Activated naive CD4-positive, alpha-beta T cell treated with anti-CD3 and anti-CD28 coated beads, Interleukin-2, amount 50 U/mL, for 24 hours (primary cell): ENCODE measurements around the gene PLEKHD1.

ENCODE experiments used
- H3K27ac Mint-ChIP-seq: one replicate; pipeline ENCODE4 v1.8.0; 2021; ENCODE audit warnings: mild to moderate bottlenecking, mixed read lengths
- H3K27me3 Mint-ChIP-seq: one replicate; pipeline ENCODE4 v1.8.0; 2021; ENCODE audit warnings: mixed read lengths
- H3K36me3 Mint-ChIP-seq: one replicate; pipeline ENCODE4 v1.8.0; 2021; ENCODE audit warnings: mixed read lengths
- H3K4me1 Mint-ChIP-seq: one replicate; pipeline ENCODE4 v1.8.0; 2021; ENCODE audit warnings: mixed read lengths
- H3K4me3 Mint-ChIP-seq: one replicate; pipeline ENCODE4 v1.8.0; 2021; ENCODE audit warnings: mild to moderate bottlenecking, mixed read lengths
- H3K9me3 Mint-ChIP-seq: one replicate; pipeline ENCODE4 v1.8.0; 2021; ENCODE audit warnings: mixed read lengths

PLEKHD1 gene

DNA sequence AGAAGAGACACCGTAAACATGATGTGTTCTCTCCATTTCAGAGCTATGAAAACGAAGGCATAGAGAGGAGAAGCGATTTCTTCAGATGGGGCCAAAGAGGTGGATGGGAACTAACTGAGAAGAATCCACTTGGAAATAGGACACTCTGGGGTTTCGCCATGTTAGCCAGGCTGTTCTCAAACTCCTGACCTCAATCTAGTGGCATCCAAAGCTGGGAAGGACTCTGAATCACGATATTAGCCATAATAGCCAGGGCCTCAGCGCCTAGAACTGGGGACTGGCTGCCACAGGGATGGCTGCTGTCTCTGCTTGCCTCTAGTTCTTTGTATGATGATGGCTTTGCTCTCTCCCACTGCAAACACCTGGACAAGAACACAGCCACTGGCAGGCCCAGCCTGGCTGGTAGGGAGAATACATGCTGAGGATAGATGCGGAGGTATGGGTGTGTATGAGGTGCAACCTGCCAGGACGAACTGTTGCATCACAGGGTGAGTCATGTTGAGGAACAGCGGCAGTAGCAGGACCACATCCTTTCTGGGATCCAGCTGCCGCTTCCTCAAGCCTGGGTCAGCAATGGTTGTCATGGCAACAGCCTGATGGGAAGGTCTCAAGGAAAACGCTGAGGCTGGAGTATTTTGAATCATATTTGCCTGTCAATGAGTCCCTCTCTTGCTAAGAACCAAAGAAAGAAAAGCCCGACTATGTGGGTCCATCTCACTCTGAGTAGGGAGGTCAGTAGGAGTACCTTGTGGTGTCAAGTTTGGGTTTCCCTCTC is 59.0 kb downstream of the PLEKHD1 start:
- no peaks in the 10 kb centered on the region for H3K9me3 Mint-ChIP-seq
- H3K4me1 Mint-ChIP-seq: no peaks in the 10 kb centered on the region
- no peaks in the 10 kb centered on the region for H3K36me3 Mint-ChIP-seq
- no peak overlapping the region for H3K4me3 Mint-ChIP-seq
- peaks cover 29% of the 10 kb centered on the region for H3K27me3 Mint-ChIP-seq
- no peak overlapping the region for H3K27ac Mint-ChIP-seq

- no peaks in the 10 kb centered on the region for H3K36me3 Mint-ChIP-seq
- H3K27me3 Mint-ChIP-seq: peaks cover 37% of the 10 kb centered on the region
- H3K27ac Mint-ChIP-seq: no peak overlapping the region
- no peaks in the 10 kb centered on the region for H3K4me1 Mint-ChIP-seq
- no peaks in the 10 kb centered on the region for H3K9me3 Mint-ChIP-seq
- no peak overlapping the region for H3K4me3 Mint-ChIP-seq
Measured at GRCh38 chr14:69547701-69548348, 63.3 kb downstream of the PLEKHD1 start.

DNA sequence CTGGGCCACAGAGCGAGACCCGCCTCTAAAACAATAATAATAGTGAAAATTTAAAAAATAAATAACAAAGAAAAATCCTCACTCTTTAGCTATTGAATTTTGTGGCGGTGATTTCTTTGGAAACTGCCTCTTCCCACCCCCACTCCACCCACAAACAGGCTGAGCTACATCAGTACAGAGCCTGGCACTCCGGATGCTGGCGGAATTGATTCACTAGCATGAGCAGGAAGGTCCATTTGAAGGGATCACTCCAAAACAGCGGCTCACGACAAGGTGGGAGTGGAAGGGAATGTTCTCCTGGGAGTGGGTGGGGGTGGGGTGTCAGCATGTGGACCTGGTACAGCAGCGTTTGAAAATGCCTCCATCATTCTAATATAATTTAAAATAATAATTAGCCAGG is 64.0 kb downstream of the PLEKHD1 start:
- no peak overlapping the region for H3K4me3 Mint-ChIP-seq
- peaks cover 37% of the 10 kb centered on the region for H3K27me3 Mint-ChIP-seq
- H3K27ac Mint-ChIP-seq: no peak overlapping the region
- no peaks in the 10 kb centered on the region for H3K4me1 Mint-ChIP-seq
- H3K36me3 Mint-ChIP-seq: no peaks in the 10 kb centered on the region
- H3K9me3 Mint-ChIP-seq: no peaks in the 10 kb centered on the region

GRCh38 chr14:69551511-69551910 is 67.0 kb downstream of the PLEKHD1 start:
- Mint-ChIP-seq H3K9me3 (no peaks in the 10 kb centered on the region), H3K4me3 (no peak overlapping the region), H3K36me3 (no peaks in the 10 kb centered on the region), H3K27me3 (peaks cover 26% of the 10 kb centered on the region), H3K27ac (no peak overlapping the region), H3K4me1 (no peaks in the 10 kb centered on the region)

GRCh38 chr14:69553252-69553651 is 68.7 kb downstream of the PLEKHD1 start:
- Mint-ChIP-seq H3K27ac (no peak overlapping the region), H3K27me3 (peaks cover 16% of the 10 kb centered on the region), H3K9me3 (no peaks in the 10 kb centered on the region), H3K4me3 (no peak overlapping the region), H3K4me1 (no peaks in the 10 kb centered on the region), H3K36me3 (no peaks in the 10 kb centered on the region)

DNA sequence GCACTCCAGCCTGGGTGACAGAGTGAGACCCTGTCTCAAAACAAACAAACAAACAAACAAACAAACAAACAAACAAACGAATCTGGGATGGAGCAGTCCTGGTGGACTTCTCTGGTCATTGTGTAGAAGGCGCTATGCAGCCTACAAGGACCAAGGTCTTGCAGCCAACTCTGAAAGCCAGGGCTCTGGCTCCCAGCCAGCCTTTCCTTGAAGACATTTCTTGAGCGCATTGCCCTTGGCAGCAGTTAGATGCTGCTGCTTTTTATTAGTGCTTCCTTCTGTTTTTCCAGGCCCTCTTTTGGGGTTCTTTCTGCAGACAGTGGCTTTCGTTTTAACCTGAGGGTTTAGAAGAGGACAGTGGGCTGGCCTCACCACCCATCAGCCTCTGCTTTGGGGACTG is 70.0 kb downstream of the PLEKHD1 start:
- H3K4me1 Mint-ChIP-seq: no peaks in the 10 kb centered on the region
- no peaks in the 10 kb centered on the region for H3K36me3 Mint-ChIP-seq
- H3K9me3 Mint-ChIP-seq: no peaks in the 10 kb centered on the region
- H3K27ac Mint-ChIP-seq: no peak overlapping the region
- peaks cover 16% of the 10 kb centered on the region for H3K27me3 Mint-ChIP-seq
- H3K4me3 Mint-ChIP-seq: no peak overlapping the region

- Mint-ChIP-seq H3K36me3 (no peaks in the 10 kb centered on the region), H3K27ac (no peak overlapping the region), H3K4me3 (no peak overlapping the region), H3K4me1 (no peaks in the 10 kb centered on the region), H3K9me3 (no peaks in the 10 kb centered on the region), H3K27me3 (peaks cover 14% of the 10 kb centered on the region)
Measured at GRCh38 chr14:69558774-69559173, 74.2 kb downstream of the PLEKHD1 start.

DNA sequence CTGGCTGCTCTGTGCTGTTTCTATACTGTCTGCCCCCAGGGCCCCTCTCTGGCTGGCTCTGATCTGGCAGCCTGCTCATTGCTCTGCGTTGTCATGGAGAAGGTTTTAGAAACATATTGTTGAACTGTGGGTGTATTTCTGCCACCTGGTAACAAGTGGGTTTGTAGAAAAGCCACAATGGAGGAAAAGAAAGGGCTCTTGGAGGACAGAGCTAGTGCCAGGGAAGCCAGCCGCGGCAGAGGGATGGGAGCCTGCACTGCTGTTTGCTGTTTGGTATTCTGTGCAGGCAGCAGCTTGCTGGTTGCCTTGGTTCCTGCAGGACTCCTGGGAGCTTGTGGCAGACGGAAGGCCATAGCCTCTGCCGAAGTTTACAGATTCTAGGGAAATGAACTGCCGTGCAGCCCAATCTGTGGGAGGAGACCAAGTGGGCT is 75.1 kb downstream of the PLEKHD1 start:
- Mint-ChIP-seq H3K9me3 (no peaks in the 10 kb centered on the region), H3K4me3 (no peak overlapping the region), H3K36me3 (no peaks in the 10 kb centered on the region), H3K27me3 (peaks cover 12% of the 10 kb centered on the region), H3K4me1 (no peaks in the 10 kb centered on the region), H3K27ac (no peak overlapping the region)

- Mint-ChIP-seq H3K4me3 (no peak overlapping the region), H3K9me3 (no peaks in the 10 kb centered on the region), H3K4me1 (no peaks in the 10 kb centered on the region), H3K27ac (no peak overlapping the region), H3K27me3 (peaks cover 16% of the 10 kb centered on the region), H3K36me3 (no peaks in the 10 kb centered on the region)
Measured at GRCh38 chr14:69560826-69561225, 76.3 kb downstream of the PLEKHD1 start.

DNA sequence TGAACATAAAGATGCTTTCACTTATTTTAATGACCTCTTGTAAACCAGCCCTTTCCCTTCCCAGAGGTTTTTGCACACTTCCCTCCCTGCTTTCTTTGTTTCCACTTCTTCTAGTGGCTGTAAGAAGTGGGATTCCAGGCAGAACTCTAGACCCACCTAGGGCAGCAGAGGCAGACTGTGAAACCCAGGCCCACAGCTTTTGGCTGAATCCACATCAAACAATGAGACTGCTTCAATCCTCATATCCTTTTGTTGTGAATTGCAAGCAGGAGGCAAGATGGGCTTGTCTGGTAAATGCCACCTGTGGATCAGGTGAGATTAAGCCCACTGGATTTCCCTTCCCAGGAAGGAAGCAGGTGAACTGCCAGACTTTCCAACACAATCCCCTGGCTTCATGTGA is 77.4 kb downstream of the PLEKHD1 start:
- no peaks in the 10 kb centered on the region for H3K9me3 Mint-ChIP-seq
- no peak overlapping the region for H3K27ac Mint-ChIP-seq
- no peak overlapping the region for H3K4me3 Mint-ChIP-seq
- H3K27me3 Mint-ChIP-seq: peaks cover 16% of the 10 kb centered on the region
- no peaks in the 10 kb centered on the region for H3K36me3 Mint-ChIP-seq
- H3K4me1 Mint-ChIP-seq: no peaks in the 10 kb centered on the region

GRCh38 chr14:69567563-69567962 is 83.0 kb downstream of the PLEKHD1 start:
- Mint-ChIP-seq H3K4me3 (no peak overlapping the region), H3K27me3 (peaks cover 36% of the 10 kb centered on the region), H3K4me1 (no peaks in the 10 kb centered on the region), H3K9me3 (no peaks in the 10 kb centered on the region), H3K27ac (no peak overlapping the region), H3K36me3 (no peaks in the 10 kb centered on the region)

DNA sequence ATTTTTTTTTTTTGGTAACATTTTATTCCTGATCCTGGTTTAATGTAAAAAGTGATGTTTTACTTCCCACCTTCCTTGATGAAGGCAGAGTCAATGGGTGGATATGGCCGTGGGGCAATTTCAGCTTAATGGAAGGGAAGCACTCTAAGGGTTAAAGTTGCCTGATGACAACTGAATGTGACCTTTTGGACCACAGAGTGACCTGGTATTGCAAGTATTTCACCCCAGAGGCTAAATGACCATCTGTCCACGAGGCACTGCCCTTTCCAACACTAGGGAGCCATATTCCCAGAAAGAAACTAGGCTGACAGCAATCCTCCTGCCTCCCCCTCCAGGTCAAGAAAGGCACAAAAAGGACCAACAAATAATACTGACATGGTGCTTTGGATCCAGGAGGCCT is 85.3 kb downstream of the PLEKHD1 start:
- Mint-ChIP-seq H3K9me3 (no peaks in the 10 kb centered on the region), H3K4me3 (no peak overlapping the region), H3K27ac (no peak overlapping the region), H3K27me3 (peaks cover 42% of the 10 kb centered on the region), H3K4me1 (peaks cover 10% of the 10 kb centered on the region), H3K36me3 (no peaks in the 10 kb centered on the region)

- Mint-ChIP-seq H3K27me3 (peaks cover 44% of the 10 kb centered on the region), H3K27ac (no peak overlapping the region), H3K36me3 (no peaks in the 10 kb centered on the region), H3K9me3 (no peaks in the 10 kb centered on the region), H3K4me1 (peaks cover 10% of the 10 kb centered on the region), H3K4me3 (peak overlapping the region; percentile 23)
Measured at GRCh38 chr14:69570836-69571330, 86.4 kb downstream of the PLEKHD1 start.

GRCh38 chr14:69571449-69572029 is 87.0 kb downstream of the PLEKHD1 start:
- H3K27ac Mint-ChIP-seq: no peak overlapping the region
- no peaks in the 10 kb centered on the region for H3K36me3 Mint-ChIP-seq
- H3K27me3 Mint-ChIP-seq: peaks cover 49% of the 10 kb centered on the region
- H3K9me3 Mint-ChIP-seq: no peaks in the 10 kb centered on the region
- H3K4me1 Mint-ChIP-seq: peaks cover 10% of the 10 kb centered on the region
- no peak overlapping the region for H3K4me3 Mint-ChIP-seq

DNA sequence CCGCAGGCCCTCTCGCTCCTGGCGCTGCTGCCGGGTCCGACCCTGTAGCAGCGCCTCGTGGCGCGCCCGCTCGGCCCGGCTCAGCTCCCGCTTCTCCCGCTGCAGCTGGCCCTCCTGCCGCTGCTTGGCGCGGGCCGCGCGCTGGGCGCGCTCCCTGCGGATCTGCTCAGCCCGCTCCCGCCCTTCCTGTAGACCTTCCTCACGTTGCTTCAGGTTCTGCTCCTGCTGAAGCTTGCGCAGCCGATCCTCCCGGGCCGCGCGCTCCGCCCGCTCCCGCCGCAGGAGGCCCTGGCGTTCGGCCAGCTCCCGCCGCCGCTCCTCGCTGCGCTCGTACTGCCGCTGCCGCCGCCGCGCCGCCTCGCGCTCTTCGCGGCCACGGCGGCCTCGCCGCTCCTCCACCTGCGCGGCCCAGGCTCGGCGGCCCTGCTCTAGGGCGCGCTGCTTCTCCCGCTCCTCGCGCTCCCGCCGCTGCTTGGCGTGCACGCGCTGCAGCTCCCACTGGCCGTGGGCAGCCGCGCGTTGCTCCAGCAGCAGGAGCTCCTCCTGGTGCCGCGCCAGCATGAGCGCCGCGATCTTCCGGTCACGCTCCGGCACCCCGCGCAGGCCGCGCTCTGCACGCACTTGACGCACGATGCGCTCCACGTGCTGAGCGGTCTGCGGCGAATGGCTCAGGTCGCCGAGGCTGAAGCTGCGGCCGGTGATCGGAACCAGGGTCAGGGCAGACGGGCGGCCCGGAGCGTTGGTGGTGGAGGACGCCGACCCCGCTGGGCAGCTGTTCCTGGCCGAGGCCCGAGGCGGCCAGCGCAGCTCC is 87.7 kb downstream of the PLEKHD1 start:
- H3K27me3 Mint-ChIP-seq: peaks cover 48% of the 10 kb centered on the region
- H3K9me3 Mint-ChIP-seq: no peaks in the 10 kb centered on the region
- peaks cover 10% of the 10 kb centered on the region for H3K4me1 Mint-ChIP-seq
- no peak overlapping the region for H3K27ac Mint-ChIP-seq
- H3K36me3 Mint-ChIP-seq: no peaks in the 10 kb centered on the region
- peak overlapping the region; percentile 15 for H3K4me3 Mint-ChIP-seq

GRCh38 chr14:69572841-69573135 is 88.3 kb downstream of the PLEKHD1 start:
- Mint-ChIP-seq H3K27ac (no peak overlapping the region), H3K9me3 (no peaks in the 10 kb centered on the region), H3K4me1 (peaks cover 10% of the 10 kb centered on the region), H3K36me3 (no peaks in the 10 kb centered on the region), H3K27me3 (peaks cover 47% of the 10 kb centered on the region), H3K4me3 (peak overlapping the region; percentile 15)
